OCI-LY1 (cell line): Measurements from ENCODE around the gene SPTLC2.

Source experiments
- CTCF ChIP-seq: fragments of 200-600 bp; sonication (generic), shearing (Covaris generic); IDR thresholded peaks from 2 replicates; pipeline ENCODE4 v1.5.1; 2017; ENCODE audit warnings: mild to moderate bottlenecking, antibody characterized with exemption, low read length, moderate library complexity, mixed read lengths
- EZH2 ChIP-seq: fragments of 200-600 bp; sonication (generic), shearing (Covaris generic); IDR thresholded peaks from 2 replicates; pipeline ENCODE4 v1.8.0; 2017; ENCODE audit warnings: borderline replicate concordance, mixed run types, mild to moderate bottlenecking, antibody characterized with exemption, low read length, moderate library complexity, mixed read lengths

GRCh38 chr14:77573964-77574363, 42.5 kb downstream of the SPTLC2 start:
- TF ChIP-seq CTCF = no peak
- no peak for TF ChIP-seq EZH2
